ENCODE results near the gene MLLT3.

Gene MLLT3

DNA sequence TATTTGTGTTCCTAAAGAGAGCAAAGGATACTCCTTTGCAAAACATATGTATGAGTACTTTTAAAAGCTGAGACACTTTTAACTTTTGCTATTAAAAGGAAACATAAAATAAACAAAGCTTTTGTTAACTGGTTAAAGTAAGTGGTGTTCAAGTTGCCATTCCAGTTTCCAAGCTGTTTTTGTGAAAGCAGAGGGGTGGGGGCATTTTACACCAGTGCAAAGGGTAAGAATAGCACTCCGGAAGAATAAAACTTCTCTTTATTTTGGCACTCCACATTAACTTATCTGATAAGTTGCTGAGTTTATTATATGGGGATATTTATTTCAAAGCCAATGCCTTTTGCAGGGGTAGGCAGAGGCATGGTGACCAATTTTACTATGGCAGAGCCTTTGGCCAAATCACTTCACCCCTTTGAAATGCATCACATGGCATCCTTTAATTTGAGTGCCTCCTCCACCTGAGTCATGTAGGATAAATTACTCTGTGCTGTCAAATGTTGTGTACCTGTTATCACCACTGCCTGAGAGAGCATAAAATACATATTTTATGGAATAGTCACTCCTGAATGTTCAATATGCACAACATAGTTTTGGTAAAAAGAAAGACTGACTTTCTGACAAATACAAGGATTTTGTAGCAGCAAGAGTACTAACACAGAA is 62.9 kb downstream of the MLLT3 start:
- DNase-seq: no peak

DNA sequence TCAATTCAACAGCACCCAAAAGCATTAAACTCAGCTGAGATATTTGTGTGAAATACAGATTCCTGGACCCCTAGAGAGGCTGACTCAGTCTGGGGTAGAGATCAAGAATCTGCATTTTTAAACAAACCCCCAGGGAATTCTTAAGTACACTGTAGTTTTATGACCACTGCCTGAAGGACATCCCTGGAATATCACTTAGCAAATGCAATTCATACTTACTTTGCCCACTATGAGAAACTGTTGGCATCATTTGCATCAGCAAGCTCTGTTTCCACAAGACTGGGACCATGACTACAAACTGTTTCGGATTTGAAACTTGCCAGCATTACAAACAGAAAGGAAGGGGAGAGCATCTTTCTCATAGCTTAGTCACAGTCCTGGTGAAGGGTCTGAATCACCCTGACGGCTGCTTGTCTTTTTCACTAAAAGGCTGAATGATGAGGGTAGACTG is 63.7 kb downstream of the MLLT3 start:
- peak in 2 of 51 donors; percentile 6 to 20 for DNase-seq

DNA sequence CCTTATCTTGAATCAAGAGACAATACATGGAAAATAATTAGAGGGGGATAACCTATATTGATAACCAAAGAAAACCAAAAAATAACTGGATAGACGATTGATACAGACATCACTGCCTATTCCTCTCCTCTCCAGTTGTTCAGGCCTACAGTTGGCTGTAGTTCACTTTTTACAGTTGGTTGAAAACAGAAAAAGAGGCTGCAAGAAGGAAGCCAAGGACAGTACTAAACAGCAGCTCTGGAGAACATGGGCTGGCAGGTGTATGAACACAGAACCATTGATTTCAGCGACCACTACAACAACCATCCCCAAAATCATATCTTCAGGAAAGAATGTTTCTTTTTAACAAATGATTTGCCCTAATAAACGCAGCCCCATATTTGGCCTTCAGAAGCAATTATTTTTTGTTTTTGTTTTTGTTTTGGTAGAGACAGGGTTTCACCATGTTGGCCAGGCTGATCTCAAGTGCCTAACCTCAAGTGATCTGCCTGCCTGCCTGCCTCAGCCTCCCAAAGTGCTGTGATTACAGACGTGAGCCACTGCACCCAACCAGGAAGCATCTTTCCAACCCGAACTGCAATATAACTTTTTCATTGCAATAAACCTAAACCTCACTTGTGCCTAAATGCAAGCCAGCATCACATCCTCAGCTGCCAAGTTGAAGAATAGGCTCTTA is 64.3 kb downstream of the MLLT3 start:
- no peak for DNase-seq

DNA sequence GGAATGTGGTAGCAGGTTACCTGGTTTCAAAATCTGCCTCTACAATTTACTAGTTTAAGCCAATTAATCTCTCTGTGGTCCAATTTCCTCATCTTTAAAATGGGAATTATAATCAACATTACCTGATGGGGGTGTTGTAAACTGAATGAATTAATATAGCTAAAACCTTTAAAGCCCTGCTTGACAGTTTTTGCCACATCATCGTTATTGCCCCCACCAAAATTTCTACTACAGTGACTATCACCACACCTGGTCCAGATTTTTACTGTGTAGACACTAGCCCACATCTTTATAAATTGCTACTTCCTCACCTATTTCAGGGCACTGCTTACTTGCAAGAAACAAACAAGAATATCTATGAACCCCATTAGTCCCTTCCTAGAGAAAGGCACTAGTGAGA is 65.0 kb downstream of the MLLT3 start:
- DNase-seq: no peak

DNA sequence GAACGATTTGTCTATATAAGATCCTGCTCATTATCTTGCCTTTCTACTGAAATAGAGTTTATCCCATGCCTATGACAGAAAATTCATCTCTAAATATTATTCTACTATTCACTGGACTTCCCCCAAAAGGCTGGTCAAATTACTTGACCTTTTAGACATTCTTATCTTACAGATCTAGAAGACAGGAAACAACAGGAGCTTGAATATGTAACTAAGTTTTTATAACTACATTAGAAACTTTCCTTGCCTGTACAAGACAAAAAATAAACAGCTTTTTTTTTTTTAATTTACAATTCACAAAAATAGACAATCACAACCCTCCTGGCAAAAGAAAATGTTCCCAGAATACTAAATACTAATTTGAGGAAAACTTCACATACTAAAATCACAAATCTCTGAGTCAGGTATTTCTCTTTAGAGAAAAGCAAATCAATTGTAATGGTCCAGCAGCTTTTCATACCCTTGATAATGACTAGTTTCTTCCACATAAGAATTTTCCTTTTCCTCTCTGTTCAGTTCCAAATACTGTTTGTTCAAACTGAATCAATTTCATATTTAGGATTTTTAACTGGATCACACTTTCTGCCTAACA is 68.6 kb downstream of the MLLT3 start:
- DNase-seq: no peak

DNA sequence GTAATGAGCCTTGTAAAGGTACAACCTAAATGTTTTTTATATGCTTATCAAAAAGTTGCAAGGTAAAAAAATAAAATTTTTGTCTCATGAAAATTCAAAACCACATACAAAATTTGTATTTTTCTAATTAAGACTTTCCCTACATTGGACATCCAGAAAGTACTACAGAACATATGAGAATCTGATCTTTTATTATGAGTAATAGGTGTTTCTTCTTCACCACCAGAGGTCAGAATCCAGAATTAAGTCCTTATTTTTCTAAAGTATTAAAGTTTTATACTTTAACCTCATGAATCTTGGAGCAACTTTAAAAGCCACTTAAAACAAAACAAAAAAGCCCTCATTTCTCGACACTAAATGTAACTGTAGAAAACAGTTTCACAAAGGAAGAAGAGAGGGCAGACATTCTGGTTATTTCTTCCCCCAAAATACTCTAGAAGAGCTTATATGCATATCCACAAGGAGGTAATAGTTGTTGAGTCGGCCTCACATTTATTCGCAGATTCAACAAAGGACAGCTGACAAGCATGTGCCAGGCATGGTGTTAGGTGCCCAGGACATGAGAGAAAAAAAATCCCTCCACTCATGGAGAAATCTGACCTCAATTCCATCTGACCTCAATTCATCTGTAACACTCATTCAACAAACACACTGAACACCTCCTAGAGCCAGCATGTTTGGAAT is 69.3 kb downstream of the MLLT3 start:
- no peak for DNase-seq

DNA sequence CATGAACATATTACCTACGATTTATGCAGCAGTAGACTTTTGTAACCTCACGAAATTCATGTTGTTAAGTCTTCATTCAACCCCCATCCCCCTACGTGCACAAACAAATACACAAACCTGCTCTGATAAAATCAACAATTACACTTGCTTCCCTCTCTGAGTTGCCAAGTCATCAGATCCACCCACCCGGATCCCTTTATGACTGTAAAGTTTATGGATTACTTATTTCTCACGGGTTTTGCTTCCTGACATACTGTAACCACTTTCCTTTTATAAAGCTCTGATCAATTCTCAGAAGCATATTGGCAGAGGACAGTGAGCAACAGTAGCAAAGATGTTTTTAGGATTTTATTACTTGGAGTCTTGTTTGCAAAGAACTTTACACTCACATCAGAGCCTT is 70.5 kb downstream of the MLLT3 start:
- no peak for DNase-seq

DNA sequence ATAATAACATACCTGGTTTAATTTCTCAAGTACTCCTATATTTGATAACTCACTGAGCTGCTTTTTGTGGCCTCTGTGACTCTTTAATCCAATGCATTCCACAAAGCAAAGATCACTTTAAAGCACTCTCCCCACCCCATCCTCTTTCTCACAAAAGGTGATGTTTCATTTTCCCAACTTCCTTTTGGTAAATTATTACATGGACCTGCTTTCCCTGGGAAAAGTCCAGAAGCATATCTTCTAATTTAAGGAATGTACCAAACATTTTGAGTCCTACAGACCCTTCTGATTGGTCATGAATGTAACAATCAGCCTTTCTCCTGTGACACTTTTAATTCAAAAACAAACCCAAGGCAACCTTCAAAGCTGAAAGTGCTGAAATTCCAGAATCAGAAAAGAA is 71.1 kb downstream of the MLLT3 start:
- DNase-seq: no peak

DNA sequence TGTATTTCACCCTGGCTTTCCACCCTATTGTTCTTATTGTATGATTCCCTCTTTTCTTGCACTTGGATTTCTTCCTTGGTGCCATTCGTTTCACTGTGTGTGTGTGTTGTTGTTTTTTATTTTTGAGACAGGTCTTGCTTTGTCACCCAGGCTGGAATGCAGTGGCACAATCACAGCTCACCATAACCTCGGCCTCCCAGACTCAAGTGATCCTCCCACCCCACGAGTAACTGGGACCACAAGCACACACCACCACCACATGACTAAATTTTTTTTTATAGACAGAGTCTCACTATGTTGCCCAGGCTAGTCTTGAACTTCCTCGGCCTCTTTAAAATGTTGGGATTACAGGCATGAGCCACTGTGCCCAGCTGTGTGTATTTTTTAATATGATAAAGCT is 72.0 kb downstream of the MLLT3 start:
- no peak for DNase-seq

DNA sequence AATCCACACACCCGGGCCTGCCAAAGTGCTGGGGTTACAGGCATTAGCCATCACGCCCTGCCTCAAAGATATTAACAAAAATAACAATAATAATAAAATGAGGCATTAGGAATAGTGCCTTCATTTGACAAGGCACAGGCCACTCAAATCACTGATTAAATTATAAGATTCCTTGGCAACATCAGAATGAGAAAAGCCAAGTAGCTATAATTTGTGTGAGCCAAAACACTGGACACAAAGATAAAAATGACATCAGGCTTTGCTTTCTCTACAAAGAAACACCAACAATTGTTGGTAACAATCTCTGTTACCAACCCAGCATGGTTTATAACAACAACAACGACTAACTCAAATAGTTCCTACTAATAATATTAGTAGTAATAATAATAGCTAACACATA is 73.2 kb downstream of the MLLT3 start:
- no peak for DNase-seq

DNA sequence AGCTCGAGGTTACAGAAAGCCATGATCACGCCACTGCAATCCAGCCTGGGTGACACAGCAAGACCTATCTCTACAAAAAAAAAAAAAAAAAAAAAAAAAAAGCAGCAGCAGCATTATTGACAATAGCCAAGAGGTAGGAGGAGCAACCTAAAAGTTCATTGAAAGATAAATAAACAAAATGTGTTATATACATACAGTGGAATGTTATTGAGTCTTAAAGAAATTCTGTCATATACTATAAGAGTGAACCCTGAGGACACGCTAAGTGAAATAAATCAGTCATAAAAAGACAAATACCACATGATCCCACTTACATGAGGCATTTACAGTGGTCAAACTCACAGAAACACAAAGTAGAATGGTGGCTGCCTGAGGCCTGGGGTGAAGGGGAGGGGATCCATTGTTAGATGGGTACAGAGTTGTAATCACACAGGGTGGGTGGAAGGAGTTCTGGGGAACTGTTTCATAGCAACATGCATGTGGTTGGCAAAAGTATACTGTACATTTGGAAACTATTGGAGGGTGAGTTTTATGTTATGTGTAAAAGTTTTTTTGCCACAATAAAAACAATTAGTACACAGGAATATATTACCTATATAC is 77.2 kb downstream of the MLLT3 start:
- DNase-seq: no peak

DNA sequence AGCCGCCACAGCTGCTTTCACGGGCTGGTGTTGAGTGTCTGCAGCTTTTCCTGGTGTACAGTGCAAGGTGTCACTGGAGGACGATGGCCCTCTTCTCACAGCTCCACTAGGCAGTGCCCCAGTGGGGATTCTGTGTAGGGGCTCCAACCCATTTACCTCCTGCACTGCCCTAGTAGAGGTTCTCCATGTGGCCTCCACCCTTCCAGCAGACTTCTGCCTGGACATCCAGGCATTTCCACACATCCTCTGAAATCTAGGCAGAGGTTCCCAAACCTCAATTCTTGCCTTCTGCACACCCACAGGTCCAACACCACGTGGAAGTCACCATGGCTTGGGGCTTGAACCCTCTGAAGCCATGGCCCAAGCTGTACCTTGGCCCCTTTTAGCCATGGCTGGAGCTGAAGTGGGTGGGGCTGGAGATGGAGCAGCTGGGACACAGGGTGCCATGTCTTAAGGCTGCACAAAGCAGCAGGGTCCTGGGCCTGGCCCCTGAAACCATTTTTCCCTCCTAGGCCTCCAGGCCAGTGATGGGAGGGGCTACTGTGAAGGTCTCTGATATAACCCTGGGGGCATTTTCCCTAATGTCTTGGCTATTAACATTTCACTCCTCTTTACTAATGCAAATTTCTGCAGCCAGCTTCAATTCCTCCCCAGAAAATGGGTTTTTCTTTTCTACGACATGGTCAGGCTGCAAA is 82.0 kb downstream of the MLLT3 start:
- no peak for DNase-seq

DNA sequence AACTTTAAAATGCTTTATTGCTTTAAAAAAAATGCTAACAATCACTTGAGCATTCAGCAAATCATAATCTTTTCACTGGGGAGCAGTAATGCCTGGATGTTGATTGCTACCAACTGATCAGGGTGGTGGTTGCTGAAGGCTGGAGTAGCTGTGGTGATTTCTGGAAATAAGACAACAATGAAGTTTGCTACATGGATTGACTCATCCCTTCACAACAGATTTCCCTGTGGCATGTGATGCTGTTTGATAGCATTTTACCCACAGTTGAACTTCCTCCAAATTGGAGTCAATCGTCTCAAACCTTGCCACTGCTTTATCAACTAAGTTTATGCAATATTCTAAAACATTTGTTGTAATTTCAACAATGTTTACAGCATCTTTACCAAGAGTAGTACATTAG is 83.3 kb downstream of the MLLT3 start:
- no peak for DNase-seq

DNA sequence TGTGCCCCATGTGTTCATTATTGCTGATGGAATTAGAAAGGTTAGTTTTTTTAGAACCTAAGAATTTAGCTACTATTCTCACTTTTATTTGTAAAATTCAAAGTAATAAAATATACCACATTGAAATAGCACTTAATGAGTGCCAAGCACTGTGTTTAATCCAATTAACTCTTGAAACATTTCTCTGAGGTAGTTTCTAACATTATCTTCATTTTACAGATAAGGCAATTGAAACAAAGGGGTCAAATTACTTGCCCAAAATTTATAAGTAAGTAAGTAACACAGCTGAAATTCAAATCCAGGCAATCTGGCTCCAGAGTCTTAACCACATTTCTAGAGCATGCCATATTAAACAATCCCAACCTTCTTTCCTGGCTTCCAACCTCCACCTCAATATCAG is 84.2 kb downstream of the MLLT3 start:
- no peak for DNase-seq

DNA sequence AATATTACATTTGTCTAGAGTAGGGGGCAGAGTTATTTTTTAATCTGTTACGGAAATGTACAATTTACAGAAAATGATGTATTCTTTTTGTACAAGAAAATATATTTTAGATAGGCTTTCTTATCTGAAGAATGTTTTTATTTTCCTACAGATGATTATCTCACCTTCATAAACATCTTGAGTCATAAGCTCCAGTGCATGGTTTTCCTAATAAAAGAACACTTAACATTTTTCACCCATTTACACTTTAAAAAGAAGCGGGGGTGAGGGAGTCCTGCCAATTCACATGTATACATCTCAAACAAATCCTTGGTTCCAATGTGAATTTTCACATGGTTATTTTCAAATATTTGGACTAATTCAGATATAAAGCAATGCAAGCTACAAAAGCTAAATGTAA is 85.0 kb downstream of the MLLT3 start:
- DNase-seq: no peak

DNA sequence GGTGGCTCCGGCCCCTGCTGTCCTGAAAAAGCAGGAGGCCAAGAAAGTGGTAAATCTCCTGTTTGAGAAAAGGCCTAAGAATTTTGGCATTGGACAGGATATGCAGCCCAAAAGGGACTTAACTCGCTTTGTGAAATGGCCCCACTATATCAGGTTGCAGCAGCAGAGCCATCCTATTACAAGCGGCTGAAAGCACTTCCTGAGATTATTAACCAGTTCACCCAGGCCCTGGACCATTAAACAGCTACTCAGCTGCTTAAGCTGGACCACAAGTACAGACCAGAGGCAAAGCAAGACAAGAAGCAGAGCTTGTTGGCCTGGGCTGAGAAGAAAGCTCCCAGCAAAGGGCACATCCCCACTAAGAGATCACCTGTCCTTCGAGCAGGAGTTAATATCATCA is 89.7 kb downstream of the MLLT3 start:
- no peak for DNase-seq

DNA sequence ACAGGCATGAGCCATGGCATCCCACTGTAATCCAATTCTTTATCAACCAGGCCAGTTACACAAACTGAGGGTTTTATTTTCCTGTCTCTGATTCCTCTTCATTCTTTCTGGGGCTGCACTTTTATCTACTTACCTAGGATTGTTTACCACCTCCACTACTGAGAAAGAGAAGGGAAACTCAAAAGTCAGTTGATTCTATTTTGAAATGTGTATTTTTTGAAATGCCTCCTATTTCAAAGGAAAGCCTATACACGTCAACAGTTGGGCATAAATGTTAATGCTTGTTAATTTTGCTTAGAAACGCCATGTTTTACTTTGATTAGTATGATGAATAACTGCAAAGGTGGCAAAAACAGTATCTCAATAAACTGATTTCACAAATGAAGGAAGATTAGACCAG is 92.5 kb downstream of the MLLT3 start:
- no peak for DNase-seq

DNA sequence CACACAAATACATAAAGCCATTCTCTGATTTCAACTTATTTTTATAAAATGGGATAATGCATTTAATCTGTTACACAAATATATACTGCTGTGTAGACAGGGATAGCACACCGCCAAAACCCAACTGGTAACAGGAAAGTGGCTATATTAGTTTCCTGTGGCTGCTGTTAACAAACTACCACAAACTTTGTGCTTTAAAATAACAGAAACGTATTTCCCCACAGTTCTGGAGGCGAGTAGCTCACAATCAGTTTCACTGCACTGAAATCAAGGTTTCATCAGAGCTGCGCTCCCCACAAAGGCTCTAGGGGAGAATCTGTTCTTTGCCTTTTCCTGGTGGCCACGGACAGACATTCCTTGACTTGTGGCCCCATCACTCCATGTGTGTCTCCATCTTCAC is 94.0 kb downstream of the MLLT3 start:
- DNase-seq: no peak

DNA sequence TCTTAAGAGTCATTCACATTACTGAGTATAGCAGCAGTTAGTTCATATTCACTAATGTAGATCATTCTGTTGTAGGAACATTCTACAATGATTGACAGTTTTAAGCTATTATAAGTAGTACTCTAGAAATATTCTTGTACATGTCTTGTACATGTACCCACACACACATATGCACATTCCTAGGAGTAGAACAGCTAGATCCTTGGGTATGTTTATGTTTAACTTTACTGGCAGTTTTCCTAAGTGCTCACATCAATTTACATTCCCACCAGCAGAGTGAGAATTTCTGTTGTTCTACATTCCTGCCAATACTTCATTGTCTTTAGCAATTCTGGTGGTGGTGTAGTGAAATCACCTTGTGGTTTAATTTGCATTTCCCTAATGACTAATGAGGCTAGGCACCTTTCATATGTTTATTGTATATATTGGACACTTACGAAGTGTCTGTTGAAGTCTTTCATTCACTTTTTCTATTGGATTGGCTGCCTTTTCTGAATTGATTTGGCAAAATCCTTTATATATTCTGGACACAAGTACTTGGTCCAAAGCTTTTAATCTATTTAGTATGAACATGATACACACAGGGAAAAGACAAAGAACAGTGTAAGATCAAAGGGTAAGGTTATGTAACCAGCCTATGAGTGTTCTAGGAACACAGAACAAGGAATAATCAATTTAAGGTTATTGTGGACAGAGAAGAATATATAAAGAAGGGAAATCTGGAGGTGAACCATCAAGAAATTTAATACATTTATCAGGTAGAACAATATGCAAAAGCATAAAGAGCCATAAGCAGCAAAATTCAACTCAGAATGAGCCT is 95.6 kb downstream of the MLLT3 start:
- no peak for DNase-seq

DNA sequence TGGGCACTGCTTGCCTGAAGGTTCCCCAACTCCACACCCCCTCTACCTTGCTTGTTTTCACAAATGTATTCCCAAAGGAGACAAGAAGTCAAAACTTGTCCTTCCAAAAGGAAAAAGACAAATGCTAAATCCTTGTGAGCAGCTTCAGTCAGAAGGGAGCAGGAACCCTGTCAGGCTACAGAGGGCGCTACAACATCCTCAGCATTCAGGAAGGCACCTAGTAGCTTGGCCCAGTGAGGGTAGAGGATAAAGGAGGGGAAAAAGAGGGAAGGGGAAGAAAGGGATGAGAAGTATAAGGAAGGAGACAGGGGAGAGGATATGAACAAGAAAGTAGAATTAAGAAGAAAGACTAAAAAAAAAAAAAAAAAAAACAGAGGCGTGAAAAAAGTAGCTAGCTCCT is 97.5 kb downstream of the MLLT3 start:
- no peak for DNase-seq

DNA sequence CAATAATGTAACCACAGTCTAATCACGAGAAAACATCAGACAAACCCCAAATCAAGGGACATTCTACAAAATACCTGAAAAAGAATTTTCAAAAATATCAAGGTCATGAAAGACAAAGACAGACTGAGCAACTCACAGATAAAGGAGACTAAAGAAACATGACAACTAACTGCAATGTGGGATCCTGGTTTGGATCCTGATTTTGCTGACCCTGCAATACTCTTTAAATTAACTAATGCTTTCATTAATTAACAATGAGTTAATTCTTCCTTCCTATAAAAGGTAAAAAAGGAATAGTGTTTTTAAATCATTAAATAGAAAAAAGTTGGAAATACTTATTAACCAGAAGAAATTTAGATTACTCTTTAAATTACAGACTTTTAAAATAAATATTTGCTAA is 103.6 kb downstream of the MLLT3 start:
- no peak for DNase-seq
